D341Med (cell line): ENCODE measurements around the gene GIMAP2.

Experiments used
- DNase-seq: peaks from one replicate; pipeline ENCODE4 v3.0.0; 2012; ENCODE audit warnings: low spot score

Gene GIMAP2

DNA sequence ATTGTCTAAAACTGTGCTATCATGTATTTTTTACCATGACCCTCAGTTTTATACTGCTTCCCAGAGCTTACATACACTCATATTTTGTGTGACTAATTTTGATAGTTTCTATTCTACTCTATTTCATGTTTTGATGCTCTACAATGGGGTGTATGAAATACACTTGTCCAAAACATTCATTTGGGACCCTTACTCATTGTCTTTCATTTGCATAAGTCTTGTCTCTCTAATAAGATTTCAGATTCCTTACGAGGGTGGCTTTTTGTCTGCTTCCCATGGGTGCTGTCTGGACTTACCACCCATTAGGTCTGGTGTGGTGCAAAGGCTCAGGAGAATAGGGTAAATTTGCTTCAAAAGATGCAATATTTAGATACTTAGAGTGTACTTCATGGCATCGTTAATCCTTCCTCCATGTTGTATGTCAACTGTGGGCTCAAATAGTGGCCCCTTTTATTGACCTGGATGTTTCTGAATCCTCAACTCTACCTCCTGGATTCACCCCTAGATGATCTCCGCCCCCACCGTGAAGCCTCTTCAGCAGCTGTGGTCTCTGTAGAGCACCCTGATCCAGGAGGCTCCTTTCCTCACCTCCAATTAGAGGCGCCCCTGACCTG, 48.1 kb downstream of the GIMAP2 start:
- DNase-seq, result no peak

DNA sequence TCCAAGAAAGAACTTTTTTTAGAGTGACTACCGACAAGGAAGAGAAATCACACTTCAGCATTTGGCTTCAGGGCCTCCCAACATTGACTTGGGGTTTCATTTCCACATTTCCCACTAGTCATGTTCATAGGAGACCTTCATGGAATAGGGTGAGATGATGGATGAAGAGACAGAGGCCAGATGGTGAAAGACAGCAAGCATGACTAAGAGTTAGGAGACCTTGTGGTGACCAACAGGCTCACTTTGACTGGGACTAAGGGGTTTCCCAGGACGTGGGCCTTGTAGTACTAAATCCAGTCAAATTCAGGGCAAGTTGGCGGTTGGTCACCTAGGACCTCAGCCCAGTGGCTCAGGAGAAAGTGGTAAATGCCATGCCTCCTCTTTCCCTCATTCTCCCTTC, 48.7 kb downstream of the GIMAP2 start:
- DNase-seq, result no peak

DNA sequence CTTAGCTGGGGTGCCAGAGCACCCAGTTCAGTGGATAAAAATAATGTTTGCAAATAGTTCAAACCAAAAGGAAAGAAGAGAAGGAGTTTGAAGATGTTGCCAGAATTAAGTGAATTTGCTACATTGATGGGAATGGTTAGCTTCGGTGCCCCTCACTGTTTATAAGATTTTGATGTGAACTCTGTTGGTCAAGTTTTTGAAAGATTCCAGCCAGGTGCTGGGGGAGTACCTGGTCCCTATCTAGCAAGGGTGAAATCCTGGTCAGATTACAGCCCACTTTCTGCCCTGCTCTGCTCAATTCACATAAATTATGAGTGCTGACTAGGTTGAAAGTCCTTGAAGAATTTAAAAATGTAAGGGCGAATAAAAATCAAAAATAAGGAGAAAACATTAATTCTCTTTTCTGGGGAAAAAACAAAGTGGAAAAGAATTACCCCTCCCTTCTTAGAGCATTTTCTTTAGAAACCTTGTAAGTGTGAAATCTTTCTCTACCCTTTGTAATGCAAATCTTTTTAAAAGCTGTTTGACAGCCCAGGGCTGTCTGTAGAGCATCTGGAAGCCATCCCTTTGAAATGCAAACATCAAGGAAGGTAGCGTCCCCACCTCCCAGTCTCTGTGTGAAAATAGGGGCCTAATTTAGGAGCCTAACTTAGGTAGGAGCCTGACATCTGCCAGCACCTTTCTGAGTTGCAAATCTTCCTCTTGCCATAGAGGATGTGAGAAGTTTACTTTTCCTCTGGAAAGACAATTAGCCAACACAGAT, 50.3 kb downstream of the GIMAP2 start:
- DNase-seq, result no peak

DNA sequence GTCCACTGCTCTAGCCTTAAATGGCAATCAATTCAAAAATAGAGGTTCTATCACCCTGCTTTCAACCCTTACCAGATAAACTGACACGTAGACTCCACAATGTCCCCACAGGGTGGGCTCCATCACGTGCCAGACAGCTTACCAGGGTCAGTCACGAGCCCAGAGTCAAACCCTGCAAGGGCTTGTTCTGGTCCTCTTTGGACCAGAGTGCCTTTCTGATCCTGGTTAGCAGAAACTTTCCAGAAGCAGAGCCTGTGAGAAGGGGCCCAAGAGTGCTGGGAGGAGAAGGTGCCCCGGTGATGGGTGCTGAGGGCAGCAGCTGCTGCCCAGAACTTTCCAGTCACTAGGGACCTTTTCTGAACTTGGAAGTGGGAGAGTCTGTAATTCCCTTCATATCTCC, 51.4 kb downstream of the GIMAP2 start:
- no peak for DNase-seq

DNA sequence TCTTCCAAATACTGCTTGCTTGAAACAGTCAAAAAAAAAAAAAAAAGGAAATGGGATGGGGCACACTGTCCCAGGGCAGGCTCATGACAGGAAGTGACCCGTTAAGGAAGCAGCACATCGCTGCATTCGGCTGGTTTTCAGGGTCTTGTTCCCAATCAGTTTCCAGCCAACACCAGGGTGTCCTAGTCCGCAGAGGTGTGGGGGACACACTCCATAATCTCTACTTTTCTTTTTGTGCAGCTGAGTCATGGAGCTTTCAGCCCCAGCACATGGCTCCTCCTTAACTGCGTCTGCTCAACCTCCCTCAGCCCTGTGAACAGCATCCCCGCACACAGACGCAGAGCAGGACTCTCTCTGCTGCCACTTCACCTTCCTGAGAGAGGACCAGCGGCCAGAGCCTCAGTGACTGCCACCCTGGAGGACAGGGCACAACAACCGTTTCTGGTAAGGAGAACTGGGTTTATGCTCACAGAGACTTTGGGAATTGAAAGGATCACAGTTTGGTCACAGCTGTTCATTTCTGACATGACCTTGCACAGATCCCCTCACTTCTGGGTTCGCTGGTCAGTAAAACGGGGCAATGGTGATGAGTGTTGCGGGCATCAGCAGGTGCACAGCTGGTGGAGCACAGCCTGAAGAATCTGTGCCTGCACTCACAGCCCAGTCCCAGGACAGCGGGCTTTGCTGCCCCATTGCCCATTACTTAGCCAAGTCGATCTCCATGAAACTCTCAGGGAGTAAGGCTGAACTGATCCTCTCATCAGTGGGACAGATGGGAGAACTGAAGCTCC, 52.0 kb downstream of the GIMAP2 start, which contains the start of gene GIMAP5:
TSS of gene GIMAP5 (plus strand) at position 154 of the 791 bp plus-strand sequence. CDS start 3,467 bp downstream, outside the sequence.
- DNase-seq, result no peak

DNA sequence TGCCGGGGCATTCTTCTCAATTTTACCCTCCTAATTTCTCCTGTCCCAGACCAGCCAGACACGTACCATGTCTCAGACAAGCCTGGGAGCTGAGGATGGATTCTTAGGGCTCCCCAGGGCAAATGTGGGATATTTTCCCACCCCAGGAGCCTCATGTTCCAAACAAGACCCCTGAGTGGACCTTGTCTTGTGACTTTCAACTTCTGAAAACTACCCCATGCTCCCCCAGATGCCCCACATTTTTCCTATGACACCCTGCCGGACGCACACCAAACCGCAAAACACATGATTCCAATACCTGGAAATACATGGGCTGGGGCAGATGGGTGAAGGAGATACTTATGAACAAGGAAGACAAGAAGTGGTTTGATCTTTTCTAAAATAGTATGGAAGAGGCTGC, 52.6 kb downstream of the GIMAP2 start:
- no peak for DNase-seq

DNA sequence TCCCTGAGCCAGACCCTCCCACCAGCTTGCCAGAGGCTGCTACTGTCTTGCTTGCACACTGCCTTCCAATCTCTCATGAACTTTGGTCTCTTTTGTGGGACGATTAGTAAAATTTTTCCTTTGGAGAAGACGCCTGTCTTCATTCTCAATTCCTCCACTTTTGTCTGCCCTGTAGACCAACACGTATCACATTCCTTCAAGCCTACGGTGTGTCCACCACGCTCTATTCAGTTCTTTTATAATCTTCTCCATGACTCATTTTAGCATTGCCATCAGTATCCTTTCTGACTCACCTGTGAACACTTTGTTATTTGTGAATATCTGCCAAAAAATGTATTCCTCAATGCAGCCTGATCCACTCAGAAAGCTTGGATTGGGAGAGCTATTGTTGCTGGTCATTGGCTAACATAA, 53.1 kb downstream of the GIMAP2 start:
- no peak for DNase-seq

DNA sequence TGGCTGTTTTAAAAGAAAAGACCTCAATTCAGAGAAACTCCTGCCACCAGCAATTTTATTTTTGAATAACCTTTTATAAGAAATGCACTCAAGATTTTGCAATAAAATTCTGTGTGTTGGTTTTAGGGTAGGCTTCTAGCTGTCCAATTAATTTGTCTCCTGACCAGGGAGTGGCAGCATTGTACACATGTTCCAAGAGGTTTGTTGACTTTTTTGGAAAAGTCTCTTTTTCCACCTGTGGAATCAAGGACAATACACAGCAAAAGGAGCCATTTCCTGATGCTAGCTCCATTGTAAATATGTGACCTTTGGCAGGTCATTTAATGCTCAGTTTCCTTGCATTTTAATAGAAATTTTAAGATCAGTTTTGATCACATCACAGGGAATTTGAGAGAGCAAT, 53.5 kb downstream of the GIMAP2 start:
- no peak for DNase-seq

DNA sequence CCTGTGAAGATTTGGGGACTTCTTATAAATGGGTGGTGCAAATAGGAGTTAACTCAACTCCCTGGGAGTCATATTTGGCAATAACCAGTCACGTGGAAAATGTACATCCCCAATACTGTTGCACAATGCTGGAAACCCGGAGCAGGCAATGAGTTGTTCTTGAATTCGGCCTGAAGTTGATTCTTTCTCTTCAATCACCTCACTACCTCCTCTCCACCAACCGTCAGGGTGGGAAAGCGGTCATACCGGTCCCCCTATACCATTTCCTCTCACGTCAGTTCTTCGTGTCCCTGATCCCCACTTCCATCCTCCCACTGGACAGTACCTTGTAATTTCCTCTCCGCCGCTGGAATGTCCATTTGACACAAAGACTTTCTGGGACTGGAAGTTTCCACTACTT, 54.5 kb downstream of the GIMAP2 start:
- DNase-seq, result no peak

DNA sequence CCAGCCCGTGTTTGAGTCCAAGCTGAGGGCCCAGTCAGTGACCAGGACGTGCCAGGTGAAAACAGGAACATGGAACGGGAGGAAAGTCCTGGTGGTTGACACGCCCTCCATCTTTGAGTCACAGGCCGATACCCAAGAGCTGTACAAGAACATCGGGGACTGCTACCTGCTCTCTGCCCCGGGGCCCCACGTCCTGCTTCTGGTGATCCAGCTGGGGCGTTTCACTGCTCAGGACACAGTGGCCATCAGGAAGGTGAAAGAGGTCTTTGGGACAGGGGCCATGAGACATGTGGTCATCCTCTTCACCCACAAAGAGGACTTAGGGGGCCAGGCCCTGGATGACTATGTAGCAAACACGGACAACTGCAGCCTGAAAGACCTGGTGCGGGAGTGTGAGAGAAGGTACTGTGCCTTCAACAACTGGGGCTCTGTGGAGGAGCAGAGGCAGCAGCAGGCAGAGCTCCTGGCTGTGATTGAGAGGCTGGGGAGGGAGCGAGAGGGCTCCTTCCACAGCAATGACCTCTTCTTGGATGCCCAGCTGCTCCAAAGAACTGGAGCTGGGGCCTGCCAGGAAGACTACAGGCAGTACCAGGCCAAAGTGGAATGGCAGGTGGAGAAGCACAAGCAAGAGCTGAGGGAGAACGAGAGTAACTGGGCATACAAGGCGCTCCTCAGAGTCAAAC, 56.9 kb downstream of the GIMAP2 start:
- no peak for DNase-seq
